ENCODE measurements around the gene FRMD3.

GRCh38 chr9:83449166-83449565, 89.0 kb downstream of the FRMD3 start:
- TF ChIP-seq CTCF (IDR thresholded peaks at IDR 0.05) (no peak), POLR2A (IDR thresholded peaks at IDR 0.05) (no peak)

Data from thyroid gland (tissue), 4 donors.